Measurements from ENCODE around the gene ADH6.

- TF ChIP-seq CTCF (IDR thresholded peaks at IDR 0.05), result no peak
- TF ChIP-seq POLR2AphosphoS5 (IDR thresholded peaks at IDR 0.05; ENCODE audit: low read depth, low read length), result no peak
These were observed 61.5 kb downstream of the ADH6 start for GRCh38 chr4:99157478-99157935.
